ENCODE results near the gene PALLD.

Gene PALLD

DNA sequence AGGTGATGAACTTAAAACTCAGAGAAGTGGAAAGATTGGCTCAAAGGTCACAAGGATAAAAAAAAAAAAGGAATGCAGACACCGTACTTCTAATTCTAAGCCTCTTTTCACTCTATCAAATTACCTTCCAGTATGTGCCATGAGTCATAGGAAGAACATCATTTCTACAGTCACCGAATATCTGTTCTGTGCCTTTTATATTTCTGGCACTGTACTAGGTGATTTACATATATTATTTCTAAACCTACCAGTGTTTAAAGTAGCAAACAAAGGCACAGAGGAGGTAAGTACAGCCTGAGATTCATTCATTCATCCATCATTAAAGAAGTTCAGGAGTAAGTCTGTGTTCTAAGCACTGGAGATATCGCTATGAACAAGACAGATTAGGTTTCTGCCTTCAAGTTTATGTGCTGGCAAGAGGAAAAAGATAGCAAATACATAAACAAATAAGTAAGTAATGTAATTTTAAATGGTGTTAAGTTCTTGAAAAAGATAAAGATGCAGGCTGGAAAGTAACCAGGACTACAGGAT is 65.3 kb downstream of the PALLD start:
- no peak for DNase-seq

DNA sequence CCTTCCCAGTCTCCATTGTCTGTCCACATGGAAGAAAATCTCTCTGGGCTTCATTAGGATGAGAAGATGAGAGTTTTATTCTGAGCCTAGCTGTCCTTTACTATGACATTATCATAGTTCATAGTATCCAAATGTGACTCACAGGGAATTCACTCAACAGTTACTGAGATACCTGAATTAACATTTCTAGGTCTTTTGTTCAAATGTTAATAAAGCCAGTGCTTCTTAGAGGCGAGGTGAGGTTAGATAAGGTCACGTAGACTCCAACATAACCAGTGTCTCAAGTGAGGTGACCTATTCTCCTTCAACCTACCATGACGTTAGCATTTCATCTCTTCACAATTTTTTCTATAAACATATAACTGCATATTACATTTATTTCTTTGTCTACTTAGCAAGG is 67.2 kb downstream of the PALLD start:
- DNase-seq, result no peak

DNA sequence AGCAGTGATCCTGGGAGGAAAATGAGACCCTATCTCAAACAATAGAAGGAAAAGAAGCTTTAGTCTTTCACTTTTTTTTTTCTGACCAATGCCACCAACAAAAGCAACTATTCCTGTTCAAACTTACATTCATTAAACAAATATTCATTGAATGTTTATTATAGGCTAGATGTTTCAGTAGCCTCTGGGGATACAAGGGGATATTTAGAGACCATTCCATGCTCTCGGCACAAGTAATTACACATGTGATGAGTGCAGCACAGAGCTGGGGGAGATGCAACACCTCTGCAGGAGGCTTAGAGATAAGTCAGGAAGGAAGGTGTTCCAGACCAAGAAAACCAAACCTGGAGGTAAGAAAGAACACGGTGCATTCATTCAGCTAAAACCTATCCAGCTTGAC is 68.3 kb downstream of the PALLD start:
- DNase-seq, result no peak

DNA sequence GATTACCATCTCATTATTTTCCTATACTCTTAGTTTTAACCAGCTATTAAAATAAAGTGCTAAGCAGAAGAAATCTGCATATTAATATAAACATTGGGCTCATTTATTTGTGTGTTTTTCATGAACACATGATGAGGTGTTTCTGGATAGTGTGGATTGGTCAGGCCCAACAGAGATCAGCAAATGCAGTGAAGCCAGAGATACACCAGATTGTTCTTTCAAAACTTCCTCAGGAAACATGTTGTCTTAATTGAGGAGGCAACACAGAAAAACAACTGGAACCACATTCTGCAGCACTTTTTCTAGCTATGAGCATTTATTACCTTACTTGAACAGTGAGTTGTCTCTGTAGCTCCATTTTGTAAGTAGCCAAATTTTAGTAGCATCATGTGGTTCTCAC is 69.9 kb downstream of the PALLD start:
- no peak for DNase-seq

DNA sequence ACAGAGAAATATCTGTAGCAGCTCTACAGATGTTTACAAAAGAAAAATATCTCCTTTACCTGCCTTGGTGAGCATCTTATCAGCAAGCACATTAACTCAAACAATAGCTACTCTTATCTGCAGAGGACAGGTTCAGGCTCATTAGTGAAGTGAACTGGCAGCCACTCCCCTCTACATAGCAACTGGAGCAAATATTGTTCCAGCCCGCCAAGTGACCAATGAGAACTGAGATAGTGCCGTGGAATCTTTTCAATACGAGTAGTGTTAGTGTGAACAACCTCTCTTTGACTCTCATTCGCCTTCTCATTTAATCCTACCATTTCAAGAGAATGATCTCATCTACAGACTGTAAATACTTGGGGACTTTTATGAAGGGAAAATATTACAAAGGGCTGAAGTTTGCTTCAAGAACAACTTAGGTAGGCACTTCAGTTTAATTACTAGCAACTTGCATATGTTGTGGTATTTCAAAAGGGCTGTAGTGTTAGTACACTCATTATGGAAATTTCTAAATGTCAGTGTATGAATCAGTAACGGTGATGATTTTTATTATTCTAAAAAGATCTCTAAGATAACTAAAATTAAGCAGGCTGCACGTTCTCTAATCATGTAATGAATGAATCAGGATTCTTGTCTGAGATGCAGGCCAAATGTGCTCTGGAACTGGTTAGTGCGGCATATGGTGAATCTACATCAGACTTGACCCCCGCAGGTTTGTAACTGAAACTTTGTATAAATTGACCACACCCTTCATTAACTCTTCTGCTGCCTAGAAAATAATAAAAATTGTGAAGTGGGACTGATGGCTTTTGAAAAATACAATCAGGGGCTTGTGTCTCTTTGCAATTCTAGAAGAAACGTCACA is 72.4 kb downstream of the PALLD start:
- no peak for DNase-seq

DNA sequence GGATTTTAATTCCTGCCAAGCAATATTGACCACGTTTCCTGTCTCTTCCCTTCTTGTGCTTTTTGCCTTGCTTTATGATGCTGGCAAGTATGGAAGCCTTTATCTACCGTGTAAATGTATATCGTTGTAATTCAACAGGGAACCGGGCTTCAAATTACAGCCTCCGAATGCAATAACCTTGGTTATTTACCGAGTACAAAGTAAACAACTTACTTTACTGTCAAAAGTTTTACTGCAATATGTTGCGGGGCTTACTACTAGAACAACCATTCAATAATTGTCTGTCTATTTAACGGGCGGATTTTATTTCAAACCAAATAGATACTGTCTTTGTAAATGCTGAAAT is 73.1 kb downstream of the PALLD start:
- no peak for DNase-seq

DNA sequence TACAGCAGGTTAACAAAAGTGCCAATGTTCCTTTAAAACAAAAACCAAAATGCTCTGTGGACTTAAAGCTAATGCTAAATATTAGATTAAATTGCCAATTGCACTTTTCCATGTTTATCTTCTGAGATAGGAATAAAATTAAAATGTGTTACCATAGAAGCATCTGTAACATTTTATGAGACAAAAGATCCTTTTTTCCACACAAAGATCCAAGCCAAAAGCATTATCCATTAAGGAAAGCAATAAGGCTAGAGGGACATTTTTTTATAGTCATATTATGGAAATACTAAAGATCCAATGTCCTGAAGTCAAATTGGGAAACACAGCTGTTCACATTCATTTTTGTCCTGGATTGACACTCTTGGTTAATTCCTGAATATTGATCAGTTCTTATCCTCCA is 73.6 kb downstream of the PALLD start:
- no peak for DNase-seq

DNA sequence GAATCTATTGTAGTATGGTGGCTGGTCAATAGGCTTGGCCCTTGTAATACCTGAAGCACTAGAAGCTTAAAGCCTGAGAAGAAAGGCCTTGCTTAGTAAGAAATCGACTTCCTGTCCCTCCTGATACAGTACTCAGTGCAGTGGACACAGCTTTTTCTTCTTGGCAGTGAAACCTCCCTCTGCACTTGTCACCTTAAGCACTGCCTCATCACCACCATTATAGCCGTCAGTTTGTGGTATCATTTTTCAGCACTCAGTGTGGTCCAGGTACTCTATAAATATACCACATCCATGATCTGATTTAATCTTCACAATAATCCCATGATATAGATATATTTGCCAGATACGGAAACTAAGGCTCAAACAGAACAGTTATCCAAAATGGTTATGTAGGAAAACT is 75.2 kb downstream of the PALLD start:
- no peak for DNase-seq

DNA sequence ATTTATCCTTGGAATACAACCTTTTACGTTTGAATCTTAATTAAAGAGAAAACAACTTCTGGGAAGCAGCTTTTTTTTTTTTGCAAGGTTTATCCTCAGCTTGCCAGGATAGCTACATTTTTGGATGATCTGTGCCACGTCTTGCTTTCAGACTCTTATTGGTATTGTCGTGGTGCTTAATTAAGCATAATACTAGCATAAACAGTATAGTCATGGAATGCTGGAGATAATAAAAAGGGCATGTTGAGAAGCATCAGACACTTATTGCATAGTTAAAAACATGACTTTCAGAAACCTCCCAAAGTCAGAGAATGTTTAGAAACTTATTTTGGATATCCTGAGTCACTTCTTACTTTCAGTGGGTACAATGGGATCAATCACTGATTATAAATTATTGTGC is 77.0 kb downstream of the PALLD start:
- no peak for DNase-seq

DNA sequence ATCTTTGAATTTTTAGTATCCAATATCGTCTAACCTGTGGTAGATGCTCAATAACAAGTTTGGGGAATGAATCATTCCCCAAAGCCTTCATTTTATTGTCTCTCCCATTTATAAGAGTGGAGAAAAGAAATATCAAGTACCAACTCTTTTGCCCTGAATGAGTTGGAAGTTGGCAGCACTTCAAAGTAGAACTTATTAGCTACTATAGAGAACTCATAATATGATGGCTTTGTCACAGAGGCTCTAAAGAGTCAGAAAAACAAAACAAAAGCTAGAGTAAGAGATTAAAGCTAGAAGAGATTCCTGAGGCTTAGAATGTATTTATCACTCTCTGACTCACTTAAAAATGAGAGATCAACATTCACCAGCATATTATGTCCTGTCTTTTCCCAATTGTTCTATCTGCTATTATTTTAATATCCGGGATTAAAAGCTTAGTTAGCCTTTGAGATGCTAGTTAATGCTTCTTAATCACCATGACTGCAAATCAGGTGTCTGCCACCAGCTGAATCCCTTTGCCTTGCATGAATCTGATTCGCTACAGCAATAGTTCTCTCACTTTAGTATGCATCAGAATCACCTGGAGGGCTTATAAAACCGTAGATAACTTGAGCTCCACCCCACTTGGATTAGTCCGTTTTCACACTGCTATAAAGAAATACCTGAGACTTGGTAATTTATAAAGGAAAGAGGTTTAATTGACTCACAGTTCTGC is 77.9 kb downstream of the PALLD start:
- DNase-seq, result no peak

DNA sequence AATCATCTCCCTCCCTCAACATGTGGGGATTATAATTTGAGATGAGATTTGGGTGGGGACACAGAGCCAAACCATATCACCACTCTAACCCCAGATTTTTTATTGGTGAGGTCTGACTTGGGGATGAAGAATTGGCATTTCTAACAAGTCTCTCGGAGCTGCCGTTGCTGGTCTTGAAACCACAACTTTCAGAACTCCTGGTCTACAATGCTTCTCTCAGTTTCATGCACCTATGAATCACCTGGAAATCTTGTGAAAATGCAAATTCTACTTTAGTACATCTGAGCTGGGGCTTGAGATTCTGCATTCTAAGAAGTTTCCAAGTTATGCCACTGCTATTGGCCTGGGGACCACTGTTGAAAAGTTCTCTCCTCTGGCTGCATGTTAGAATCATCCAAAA is 78.6 kb downstream of the PALLD start:
- no peak for DNase-seq

DNA sequence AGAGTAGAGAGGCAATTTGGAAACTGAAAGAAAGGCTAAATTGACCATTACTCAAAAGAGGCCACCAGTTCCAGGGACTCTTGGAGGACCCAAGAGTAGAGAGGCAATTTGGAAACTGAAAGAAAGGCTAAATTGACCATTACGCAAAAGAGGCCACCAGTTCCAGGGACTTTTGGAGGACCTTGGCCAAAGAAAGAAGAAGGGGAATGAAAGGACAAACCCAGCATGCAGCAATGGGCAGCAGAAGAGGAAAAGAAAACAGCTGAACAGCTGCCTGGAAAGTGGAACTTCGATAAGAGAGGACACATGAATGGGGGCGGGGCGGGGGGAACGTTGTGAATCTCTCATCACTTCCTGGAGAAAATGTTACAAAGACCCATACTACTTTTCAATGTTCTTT is 80.8 kb downstream of the PALLD start:
- no peak for DNase-seq

DNA sequence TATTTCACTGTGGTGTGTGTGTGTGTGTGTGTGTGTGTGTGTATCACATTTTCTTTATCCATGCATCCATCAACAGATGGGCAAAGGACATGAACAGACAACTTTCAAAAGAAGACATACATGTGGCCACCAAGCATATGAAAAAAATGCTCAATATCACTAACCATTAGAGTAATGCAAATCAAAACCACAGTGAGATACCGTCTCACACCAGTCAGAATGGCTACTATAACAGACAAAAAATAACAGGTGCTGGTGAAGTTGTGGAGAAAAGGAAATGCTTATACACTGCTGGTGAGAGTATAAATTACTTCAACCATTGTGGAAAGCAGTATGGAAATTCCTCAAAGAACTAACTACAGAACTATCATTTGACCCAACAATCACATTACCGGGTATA is 83.4 kb downstream of the PALLD start:
- DNase-seq, result no peak

DNA sequence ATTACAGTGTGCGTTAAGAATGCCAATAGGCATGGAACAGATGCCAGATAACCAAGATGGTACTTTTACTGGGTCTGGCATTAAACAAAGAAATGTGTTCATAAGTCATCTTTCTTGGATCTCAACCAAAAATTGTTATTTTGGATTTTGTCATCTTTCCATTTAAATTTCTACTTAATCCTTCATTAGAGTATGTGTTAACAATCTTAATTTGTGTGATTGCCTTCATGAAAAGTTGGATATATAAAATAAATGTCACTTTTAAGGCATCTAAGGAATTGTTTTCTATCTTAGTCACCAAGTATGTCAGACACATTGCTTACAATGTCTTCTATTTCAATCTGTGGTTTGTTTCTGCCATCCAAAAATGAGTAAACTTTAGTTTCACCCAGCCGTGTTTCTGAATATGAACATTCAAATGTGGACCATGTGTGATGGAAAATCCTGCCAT is 87.5 kb downstream of the PALLD start:
- DNase-seq, result no peak

DNA sequence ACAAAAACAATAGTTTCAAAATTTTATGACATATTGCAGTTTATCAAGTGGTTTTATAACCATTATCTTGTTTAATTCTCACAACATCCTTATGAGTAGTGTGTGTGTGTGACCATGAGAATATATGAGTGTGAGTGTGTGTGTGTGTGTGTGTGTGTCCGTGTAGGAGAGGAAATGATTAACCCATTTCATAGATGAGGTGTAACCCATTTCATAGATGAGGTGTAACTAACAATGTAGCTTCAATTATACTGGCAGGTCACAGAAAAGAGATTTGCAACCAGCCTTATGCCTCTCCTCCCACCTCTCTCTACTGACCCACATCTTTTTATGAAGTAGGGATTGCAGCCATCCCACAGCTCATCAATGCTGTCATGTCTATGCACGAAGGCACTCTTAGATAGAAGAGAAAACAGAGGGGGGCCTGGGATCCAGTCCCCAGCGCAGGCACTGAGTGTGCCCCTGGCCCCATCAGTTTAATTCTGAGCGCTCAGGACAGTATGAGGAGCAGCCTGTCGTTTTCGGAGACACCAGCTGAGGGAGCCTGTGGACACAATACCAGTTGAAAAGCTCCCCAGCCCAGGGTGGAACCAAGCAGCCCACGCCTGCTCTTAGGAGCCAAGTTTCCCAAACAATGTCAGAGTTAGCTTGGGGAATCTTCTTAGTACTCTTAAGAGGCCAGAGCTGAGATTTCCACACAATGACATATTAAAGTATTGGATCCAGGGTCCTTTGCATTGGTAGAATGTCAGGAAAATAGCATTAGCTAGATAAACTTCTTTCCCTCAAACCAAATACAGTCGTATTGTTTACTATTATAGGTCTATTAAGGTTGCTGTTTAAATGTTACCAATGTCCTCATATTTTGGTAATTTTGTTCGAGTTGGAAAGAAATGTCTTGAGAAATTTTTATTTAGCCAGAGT is 88.6 kb downstream of the PALLD start:
- DNase-seq, result peak; percentile 13

DNA sequence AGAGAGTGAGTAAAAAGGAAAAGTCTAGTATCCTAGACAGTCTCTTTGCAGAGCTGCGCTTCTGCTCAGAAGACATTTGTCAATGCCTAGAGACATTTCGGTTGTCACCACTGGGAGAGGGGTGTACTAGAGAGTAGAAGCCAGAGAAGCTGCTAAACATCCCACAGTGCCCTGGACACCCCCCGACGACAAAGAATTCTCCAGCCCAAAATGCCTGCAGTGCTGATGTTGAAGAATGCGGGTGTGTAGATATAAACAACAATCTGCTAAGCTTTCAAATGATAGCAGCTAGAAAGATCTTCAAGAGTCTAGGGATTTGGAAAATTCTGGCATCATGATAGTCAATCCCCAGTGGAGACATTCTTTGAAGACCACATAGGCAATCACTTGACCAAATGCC is 90.1 kb downstream of the PALLD start:
- no peak for DNase-seq

DNA sequence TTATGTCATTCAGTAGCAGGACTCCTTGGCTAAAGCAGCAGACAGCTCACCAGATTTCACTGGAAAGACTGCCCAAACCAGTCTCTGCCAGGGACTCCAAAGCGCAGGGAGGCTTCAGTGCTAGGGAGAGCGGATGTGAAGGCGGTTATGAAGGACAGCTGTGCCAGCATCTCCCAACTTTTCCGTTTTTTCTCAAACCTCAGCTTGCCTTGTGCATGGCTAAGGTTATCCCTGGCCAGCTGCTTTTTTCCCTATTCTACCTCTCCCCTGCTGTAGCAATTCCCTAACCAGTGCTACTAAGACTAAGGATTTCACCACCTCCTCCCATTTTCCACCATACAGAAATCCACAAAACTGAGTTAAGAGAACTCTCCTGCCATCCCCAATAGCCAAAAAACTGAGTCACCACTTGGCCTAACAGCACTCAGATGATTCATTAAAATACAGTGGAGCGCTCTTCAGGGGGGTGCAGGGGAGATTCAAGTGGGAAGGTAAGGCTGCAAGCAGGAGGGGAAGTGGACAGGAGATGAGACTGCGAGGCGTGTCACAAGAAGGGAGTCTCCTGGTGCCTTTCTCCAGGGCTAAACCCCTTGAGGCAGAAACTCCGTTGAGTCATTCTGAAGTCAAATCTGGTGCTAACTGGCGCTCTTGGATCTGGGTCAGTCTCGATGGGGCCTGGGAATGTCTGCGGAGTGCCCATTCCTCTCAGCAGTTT is 90.7 kb downstream of the PALLD start:
- DNase-seq, result no peak

DNA sequence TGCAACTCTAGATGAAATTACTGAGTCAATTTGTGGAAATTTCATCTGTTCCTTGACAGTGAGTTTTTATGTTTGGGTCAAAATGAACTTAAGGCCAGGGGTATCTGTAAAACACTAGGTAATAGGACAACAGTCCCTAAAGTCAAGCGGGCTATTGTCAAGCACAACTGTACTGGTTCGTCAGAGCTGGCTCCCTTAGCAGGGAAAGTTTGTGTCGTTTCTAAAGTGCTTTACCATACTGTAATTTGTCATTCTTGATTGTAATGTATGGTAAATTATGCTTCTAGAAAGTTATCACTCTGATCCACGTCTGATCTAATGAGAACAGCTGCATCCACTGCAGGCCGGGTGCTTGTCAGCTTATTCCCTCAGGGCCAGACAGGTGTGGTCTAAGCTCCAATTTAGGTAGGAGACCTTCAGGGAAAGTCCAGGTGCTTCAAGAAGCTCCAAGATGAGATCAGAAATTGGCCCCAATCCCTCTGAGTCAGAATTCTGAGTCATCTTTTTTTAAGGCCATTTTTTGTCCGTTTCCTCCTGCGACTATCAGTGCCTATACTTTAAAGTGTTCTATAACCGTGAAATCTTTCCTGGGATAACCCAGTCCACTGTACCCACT is 92.2 kb downstream of the PALLD start:
- DNase-seq, result no peak

DNA sequence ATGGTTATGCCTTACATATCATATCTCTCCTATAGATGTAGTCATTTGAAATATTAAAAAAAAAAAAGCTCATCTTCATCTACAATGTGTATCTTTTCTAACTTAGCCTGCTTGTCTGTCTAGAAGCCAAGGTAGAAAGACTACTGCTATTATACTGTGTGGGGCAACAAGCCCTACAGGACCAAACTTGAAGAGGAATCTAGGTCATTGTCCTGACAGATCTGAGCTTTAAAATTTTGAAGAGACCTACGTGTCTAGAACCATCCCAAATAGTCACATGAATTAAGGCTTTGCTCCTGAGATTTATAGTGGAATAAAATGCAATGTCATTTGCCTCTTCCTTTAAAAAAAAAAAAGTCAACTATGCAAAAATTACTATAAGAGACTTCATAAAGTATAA is 95.8 kb downstream of the PALLD start:
- no peak for DNase-seq

DNA sequence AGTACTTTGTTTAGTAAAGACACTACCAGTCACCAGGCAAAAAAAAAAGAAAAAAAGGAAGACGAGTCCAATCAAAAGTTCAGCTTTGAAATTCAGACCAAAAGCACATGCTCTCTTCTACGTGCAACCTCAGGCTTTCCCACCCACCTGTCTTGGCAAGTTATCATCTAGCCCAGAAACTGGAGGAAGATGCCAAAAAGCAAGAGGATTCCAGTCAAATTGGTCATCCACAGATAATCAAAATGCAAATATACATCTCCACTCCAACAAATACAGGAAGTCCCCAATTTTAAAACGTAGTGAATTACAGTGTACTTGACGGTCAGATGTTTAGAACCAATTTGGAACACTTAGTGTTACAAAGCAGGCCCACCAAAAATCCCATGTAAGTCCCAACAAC is 96.5 kb downstream of the PALLD start:
- no peak for DNase-seq

DNA sequence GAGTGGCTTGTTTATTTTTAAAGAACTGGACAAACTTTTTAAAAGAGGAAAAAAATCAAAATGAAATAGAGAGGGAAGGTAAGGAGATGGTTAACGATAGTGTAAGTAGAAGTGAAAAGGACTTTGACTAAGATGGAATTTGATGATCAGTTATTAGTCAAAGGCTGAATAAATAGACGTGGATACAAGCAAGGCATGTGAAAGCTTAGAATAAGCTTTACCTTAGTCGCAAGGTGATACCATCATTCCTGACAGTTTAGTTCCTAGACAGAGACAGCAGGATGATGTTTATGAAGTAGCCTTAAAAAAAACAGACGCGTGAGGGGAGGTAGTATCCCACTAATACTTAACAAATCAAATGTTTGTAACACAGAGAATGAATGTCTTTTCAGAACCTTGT is 97.3 kb downstream of the PALLD start:
- no peak for DNase-seq

DNA sequence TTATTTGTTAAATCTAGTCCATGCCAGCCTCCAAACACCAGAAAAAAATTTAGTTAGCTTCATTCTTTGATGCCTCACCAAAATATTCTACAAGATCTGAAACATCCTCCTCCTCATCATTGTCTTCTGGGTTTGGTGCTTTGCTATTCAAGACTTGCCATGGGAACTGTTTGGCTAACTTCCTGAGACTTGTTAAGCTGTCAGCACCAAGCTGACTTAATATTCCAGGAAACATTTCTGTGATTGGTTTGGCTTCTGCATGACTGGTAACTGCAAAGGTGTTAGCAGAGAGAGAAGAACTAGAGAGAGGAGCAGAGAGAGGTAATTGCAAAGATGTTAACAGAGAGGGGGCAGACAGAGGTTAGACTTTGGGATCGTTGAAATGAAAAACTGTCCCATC is 101.3 kb downstream of the PALLD start:
- DNase-seq, result no peak
